LNCaP clone FGC (cell line): ENCODE data around the gene TFE3.

Experiments used
- DNase-seq: peaks from one replicate; pipeline ENCODE4 v3.0.0-alpha.2; 2011; ENCODE audit warnings: low read depth
- H3K4me3 ChIP-seq: 2 replicates; pipeline ENCODE4 v1.5.1; 2011; ENCODE audit warnings: mild to moderate bottlenecking, low read depth, low read length, control low read depth
- CTCF ChIP-seq: IDR thresholded peaks from 2 replicates; pipeline ENCODE4 v1.5.1; 2012; ENCODE audit warnings: mild to moderate bottlenecking; ENCODE audit not compliant: control insufficient read depth, insufficient read depth; ENCODE audit errors: extremely low read depth

TFE3 gene

GRCh38 chrX:49043220-49043986 is at the start of gene TFE3:
Gene TFE3 (minus strand): TSS chrX:49043357. CDS start chrX:49043226, 131 bp downstream.
- TF ChIP-seq CTCF, result peak; percentile 63
- H3K4me3 ChIP-seq, result peak within 1 kb of the TSS; percentile 72
- peak; percentile 97 for DNase-seq

DNA sequence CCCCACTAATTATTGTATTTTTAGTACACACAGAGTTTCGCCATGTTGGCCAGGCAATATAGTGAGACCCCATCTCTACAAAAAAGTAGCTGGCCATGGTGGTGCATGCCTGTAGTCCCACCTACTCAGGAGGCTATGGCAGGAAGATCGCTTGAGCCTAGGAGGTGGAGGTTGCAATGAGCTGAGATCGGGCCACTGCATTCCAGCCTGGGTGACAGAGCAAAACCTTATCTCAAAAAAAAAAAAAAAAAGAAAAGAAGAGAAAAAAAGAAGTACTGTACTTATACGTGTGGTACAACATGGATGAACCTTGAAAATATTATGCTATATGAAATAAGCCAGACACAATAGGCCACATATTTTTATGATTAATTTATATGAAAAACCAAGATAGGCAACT is 46.4 kb upstream of the TFE3 start:
- TF ChIP-seq CTCF, result no peak
- no peak for DNase-seq
- no peak overlapping the region for H3K4me3 ChIP-seq

- DNase-seq, result no peak
- no peak overlapping the region for H3K4me3 ChIP-seq
- no peak for TF ChIP-seq CTCF
Observed at GRCh38 chrX:49082271-49082871, 39.2 kb upstream of the TFE3 start.

- peak within 1 kb of the TSS; percentile 71 for H3K4me3 ChIP-seq
- no peak for DNase-seq
- TF ChIP-seq CTCF, result no peak
Observed at GRCh38 chrX:49079489-49080428, 36.6 kb upstream of the TFE3 start, which contains the start of gene WDR45. Gene WDR45 (minus strand): TSS chrX:49079887. CDS start chrX:49078095, 1,792 bp downstream.

GRCh38 chrX:49077941-49078340 is 34.8 kb upstream of the TFE3 start:
- DNase-seq, result no peak
- no peak overlapping the region for H3K4me3 ChIP-seq
- TF ChIP-seq CTCF, result no peak

GRCh38 chrX:49075347-49075746 is 32.2 kb upstream of the TFE3 start:
- no peak for DNase-seq
- no peak for TF ChIP-seq CTCF
- no peak overlapping the region for H3K4me3 ChIP-seq
